Naive thymus-derived CD8-positive, alpha-beta T cell (primary cell): ENCODE results near the gene MINAR1. TPM values are rescaled to one million over a fixed set of nuclear protein-coding genes. Genes with fewer than 3 reads are reported as not detected.

Source experiments
- ATAC-seq, 2 donors: fragments of 150-1000 bp; cut with Tn5 transposase in 1 of 2; sonication (Bioruptor Pico), chemical (Tn5 transposase) in 1 of 2; 1 replicate in 1 of 2; 2 replicates in 1 of 2; pipeline ENCODE4 v1.10.0; 2021; ENCODE audit warnings: mild to moderate bottlenecking in 2 of 2, moderate library complexity in 2 of 2
- POLR2A ChIA-PET: fragments of 350-600 bp; sonication (Branson Sonifier 250); formaldehyde crosslinking; loops from one replicate; lab custom pipeline; 2021; ENCODE audit warnings: antibody characterized with exemption; lab: Charles Lee
- DNase-seq, 10 donors: peaks; one replicate each; pipeline versions ENCODE4 v3.0.0 to v3.0.0-alpha.2; 2020 to 2022
- H3K27ac Mint-ChIP-seq, 10 donors: one replicate each; pipeline ENCODE4 v1.8.0; 2020 to 2022; ENCODE audit warnings: mild to moderate bottlenecking in 10 of 10, mixed read lengths in 10 of 10, moderate library complexity in 4 of 10, inconsistent platforms in 1 of 10
- H3K27me3 Mint-ChIP-seq, 5 donors: one replicate each; pipeline ENCODE4 v1.8.0; 2021 to 2022; ENCODE audit warnings: mixed read lengths in 5 of 5
- H3K36me3 Mint-ChIP-seq, 3 donors: one replicate each; pipeline ENCODE4 v1.8.0; 2020 to 2022; ENCODE audit warnings: mixed read lengths in 3 of 3, mild to moderate bottlenecking in 2 of 3, inconsistent platforms in 1 of 3
- H3K4me1 Mint-ChIP-seq, 4 donors: one replicate each; pipeline ENCODE4 v1.8.0; 2021 to 2022; ENCODE audit warnings: mixed read lengths in 4 of 4
- H3K4me3 Mint-ChIP-seq, 10 donors: one replicate each; pipeline ENCODE4 v1.8.0; 2020 to 2022; ENCODE audit warnings: mild to moderate bottlenecking in 10 of 10, mixed read lengths in 10 of 10, moderate library complexity in 6 of 10, inconsistent platforms in 1 of 10
- H3K9me3 Mint-ChIP-seq, 9 donors: one replicate each; pipeline ENCODE4 v1.8.0; 2020 to 2022; ENCODE audit warnings: mixed read lengths in 9 of 9, mild to moderate bottlenecking in 3 of 9, inconsistent platforms in 1 of 9, moderate library complexity in 1 of 9
- polyA plus RNA-seq, 3 donors: library from polyadenylated mRNA; unstranded; fragments of 300-500 nt; fragmentation: Illumina TruSeq; gene quantifications; one replicate each; pipeline ENCODE4 v1.2.3, GENCODE V29; 2021
- total RNA-seq, 8 experiments: library from RNA in 2 of 8; stranded (reverse) in 2 of 8; gene quantifications; one replicate each; pipeline ENCODE4 v1.2.3 and lab custom pipeline; 2021 to 2026

MINAR1 gene
- total and polyA plus RNA-seq, 5 experiments from 2014 or later, result 0.14 to 0.47 (median 0.41) TPM; not detected in 2

DNA sequence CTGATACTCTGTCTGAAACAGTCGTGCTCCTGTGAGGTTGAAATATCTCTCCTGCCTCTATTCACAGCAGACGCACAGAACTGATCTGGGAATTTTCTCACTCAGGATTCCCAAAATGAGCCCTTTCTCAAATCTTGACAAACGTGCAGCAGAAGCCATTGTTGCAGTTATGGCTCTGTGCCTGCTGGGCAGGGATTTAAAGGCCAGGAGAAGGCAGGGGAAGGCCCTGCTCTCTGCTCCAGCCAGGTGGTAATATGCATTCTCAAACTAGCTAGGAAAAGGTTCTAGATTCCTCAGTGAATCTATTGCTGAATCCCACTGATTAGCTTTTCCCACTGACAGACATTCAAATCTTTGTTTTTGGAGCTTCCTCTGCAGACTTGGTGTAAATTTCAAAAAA is 2.2 kb downstream of the MINAR1 start:
- H3K27me3 Mint-ChIP-seq, result peaks cover 31 to 48% (median 44%) of the 10 kb centered on the region in 5 donors
- no peak overlapping the region for H3K4me3 Mint-ChIP-seq
- H3K36me3 Mint-ChIP-seq, result peaks cover 0 to 6% (median 0%) of the 10 kb centered on the region in 3 donors
- ATAC-seq (no peak), DNase-seq (no peak)
- POLR2A ChIA-PET, result no interaction called here
- H3K9me3 Mint-ChIP-seq, result no peaks in the 10 kb centered on the region
- no peak overlapping the region for H3K27ac Mint-ChIP-seq
- H3K4me1 Mint-ChIP-seq, result peaks cover 2 to 16% (median 8%) of the 10 kb centered on the region in 4 donors

DNA sequence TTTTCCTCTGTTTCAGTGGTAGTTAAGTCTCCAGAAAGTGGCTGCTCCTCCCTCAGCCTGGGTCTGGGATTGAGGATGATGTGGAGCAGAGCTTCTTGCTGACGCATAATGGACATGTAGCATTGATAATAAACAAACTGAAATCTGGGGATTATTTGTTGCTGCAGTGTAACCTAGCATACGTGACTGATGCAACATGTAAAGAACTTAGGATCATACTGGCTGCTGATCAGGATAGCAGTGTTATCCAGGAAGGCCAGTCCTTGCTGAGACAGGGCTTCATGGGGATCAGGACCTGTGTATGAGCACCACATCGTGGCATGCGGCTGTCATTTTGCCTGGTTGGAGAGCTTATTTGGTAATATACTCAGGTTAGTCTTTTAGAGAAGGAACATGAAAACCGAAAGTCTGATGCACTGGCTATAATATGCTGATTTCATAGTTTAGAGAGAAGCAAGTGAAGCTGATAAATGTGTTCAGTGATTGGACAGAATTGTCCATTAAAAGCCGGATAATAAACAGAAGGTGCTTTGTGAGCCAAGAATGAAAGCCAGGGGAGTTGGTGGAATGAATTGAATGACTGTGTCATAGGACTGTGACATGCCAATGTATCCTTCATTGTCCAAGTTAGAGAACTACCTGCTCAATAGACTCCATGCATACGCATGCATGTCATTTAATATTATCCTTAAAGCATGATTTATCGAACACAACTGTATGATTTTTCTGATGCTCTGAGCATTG is 4.1 kb downstream of the MINAR1 start:
- Mint-ChIP-seq H3K27me3 (peaks cover 19 to 31% (median 28%) of the 10 kb centered on the region in 5 donors), H3K9me3 (no peaks in the 10 kb centered on the region), H3K4me1 (peaks cover under 1 to 9% (median 6%) of the 10 kb centered on the region in 4 donors), H3K27ac (no peak overlapping the region), H3K4me3 (no peak overlapping the region), H3K36me3 (peaks cover 0 to 4% (median 0%) of the 10 kb centered on the region in 3 donors)
- DNase-seq, result no peak
- POLR2A ChIA-PET, result no interaction called here
- no peak for ATAC-seq

DNA sequence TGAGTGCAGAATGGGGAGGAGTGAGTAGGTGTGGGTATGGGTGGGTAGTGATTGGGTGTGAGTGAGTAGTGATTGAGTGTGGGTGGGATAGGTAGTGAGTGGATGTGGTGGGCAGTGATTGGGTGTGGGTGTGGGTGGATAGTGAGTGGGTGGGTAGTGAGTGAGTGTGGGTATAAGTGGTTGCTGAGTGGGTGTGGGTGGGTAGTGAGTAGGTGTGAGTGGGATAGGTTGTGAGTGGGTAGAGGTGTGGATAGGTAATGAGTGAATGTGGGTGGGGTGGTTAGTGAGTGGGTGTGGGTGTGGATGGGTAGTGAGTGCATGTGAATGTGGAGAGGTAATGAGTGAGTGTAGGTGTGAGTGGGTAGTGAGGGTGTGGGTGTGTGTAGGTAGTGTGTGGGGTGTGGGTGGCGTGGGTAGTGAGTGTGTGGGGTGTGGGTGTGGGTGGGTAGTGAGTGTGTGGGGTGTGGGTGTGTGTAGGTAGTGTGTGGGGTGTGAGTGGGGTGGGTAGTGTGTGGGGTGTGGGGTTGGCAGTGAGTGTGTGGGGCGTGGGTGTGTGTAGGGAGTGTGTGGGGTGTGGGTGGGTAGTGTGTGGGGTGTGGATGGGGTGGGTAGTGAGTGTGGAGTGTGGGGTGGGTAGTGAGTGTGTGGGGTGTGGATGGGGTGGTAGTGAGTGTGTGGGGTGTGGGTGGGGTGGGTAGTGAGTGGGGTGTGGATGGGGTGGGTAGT is 5.3 kb downstream of the MINAR1 start:
- DNase-seq (no peak), ATAC-seq (no peak)
- Mint-ChIP-seq H3K27ac (no peak overlapping the region), H3K4me1 (peaks cover 0 to 6% (median 3%) of the 10 kb centered on the region in 4 donors), H3K36me3 (peaks cover 0 to 4% (median 0%) of the 10 kb centered on the region in 3 donors), H3K9me3 (no peaks in the 10 kb centered on the region), H3K27me3 (peaks cover 16 to 27% (median 23%) of the 10 kb centered on the region in 5 donors), H3K4me3 (no peak overlapping the region)
- POLR2A ChIA-PET, result no interaction called here

DNA sequence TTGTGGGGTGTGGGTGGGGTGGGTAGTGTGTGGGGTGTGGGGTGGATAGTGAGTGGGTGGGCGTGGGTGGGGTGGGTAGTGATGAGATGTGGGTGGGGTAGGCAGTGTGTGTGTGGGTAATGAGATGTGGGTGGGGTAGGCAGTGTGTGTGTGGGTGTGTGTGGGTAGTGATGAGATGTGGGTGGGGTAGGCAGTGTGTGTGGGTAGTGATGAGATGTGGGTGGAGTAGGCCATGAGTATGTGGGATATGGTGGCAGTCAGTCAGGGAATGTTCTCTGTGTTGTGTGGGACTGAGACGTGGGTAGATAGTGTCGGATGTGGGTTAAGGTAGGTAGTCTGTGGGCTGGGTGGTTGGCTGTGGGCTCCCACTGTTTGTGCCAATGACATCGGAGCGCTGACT is 7.1 kb downstream of the MINAR1 start:
- Mint-ChIP-seq H3K27ac (no peak overlapping the region), H3K9me3 (no peaks in the 10 kb centered on the region)
- no peak for ATAC-seq

DNA sequence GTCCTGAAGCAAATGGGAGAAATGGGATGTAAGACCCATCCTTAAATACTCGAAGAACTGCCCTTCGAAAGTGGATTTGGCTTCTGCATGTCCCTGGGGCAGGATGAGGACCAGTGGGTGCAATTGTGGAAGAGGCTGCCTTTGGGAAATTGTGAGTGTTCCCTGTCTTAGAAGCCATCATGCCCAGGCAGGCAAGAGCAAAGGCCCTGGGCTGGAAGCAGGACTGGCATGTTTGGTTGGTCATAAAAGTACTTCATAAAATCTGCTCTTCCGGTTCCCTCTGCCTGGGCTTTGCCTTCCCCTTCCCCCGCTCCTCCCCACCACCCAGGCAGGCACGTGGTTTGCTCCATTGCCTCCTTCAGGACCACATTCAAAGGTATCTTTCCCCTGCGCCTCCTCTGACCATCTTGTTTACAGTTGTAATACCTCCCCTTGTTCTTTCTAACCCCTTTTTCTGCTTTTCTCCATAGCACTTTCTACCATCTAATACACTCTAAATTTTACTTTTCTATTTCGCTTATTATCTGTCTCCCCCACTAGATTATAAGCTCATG is 8.3 kb downstream of the MINAR1 start:
- ATAC-seq (no peak), DNase-seq (no peak)
- Mint-ChIP-seq H3K4me3 (no peak overlapping the region), H3K4me1 (peaks cover 0 to 6% (median under 1%) of the 10 kb centered on the region in 4 donors), H3K27ac (no peak overlapping the region), H3K36me3 (no peaks in the 10 kb centered on the region), H3K9me3 (peaks cover 0 to 2% (median 0%) of the 10 kb centered on the region in 9 donors), H3K27me3 (peaks cover 0 to 7% (median 0%) of the 10 kb centered on the region in 5 donors)
- POLR2A ChIA-PET, result no interaction called here

More for the DNA sequence above, 7.1 kb downstream of the MINAR1 start:
- no peaks in the 10 kb centered on the region for H3K36me3 Mint-ChIP-seq
- no peak for DNase-seq
- H3K4me1 Mint-ChIP-seq, result peaks cover 0 to 6% (median under 1%) of the 10 kb centered on the region in 4 donors
- POLR2A ChIA-PET, result no interaction called here
- no peak overlapping the region for H3K4me3 Mint-ChIP-seq
- H3K27me3 Mint-ChIP-seq, result peaks cover 2 to 9% (median 5%) of the 10 kb centered on the region in 5 donors

DNA sequence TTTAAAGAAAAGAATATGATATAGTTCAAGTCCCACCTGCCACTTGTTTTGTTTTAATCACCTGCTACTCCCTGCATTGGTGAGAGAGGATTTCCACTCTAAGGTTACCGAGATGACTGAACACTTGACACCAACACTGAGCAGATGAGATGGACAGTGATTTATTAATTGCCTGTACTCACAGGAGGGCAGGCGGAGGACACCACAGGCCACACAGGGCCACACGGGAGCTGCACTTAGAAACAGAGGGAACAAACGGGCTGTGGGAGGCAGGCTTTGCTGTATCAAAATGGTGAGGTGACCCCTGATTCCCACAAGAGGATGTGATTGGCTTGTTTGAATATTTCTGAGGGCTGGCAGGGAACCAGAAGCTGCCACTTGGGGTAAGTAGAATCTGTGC is 10.8 kb downstream of the MINAR1 start:
- ATAC-seq, result no peak
- peaks cover 0 to 23% (median 14%) of the 10 kb centered on the region in 9 donors for H3K9me3 Mint-ChIP-seq
- H3K4me3 Mint-ChIP-seq, result no peak overlapping the region
- peaks cover 0 to 19% (median 13%) of the 10 kb centered on the region in 3 donors for H3K36me3 Mint-ChIP-seq
- peaks cover 0 to 3% (median 0%) of the 10 kb centered on the region in 5 donors for H3K27me3 Mint-ChIP-seq
- POLR2A ChIA-PET, result no interaction called here
- peak overlapping the region in 1 of 10 donors; percentile 40 for H3K27ac Mint-ChIP-seq
- no peak for DNase-seq
- no peaks in the 10 kb centered on the region for H3K4me1 Mint-ChIP-seq

DNA sequence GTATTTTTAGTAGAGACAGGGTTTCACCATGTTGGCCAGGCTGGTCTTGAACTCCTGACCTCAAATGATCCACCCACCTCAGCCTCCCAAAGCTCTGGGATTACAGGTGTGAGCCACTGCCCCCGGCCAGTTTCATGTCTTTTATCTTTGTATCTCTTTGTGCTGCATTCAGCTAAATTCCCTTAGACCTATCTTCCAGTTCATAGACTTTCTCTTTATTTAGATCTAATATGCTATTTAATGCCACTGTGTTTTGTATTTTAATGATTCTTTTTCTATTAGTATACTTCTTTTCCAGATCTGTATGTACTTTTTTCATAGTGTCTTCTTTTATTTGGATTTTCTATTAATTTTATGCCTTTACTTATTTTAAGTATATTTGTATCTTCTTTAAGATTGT is 14.9 kb downstream of the MINAR1 start:
- Mint-ChIP-seq H3K9me3 (peaks cover 0 to 24% (median 16%) of the 10 kb centered on the region in 9 donors), H3K4me1 (no peaks in the 10 kb centered on the region), H3K27me3 (peaks cover 7 to 11% (median 9%) of the 10 kb centered on the region in 5 donors), H3K4me3 (no peak overlapping the region), H3K27ac (no peak overlapping the region), H3K36me3 (peaks cover 0 to 21% (median 19%) of the 10 kb centered on the region in 3 donors)
- ATAC-seq (no peak), DNase-seq (no peak)
- POLR2A ChIA-PET, result no interaction called here

DNA sequence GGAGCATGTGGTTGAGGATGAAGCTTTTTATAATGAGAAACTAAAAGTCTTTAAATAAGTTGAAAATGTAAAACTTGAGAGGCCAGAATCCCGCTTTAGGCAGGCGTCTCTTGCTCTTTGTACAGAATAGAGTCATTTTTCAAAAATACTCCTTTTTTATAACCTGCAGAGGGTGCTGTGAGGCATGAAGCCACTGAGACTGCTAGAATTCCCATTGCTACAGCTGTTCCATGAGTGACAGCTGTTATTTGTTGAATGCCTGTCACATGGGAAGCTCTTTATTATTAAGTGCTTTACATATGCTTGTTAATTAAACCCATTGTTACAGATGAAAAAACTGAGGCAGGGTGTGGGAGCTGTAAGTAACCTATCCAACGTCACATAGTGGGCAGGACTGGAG is 18.5 kb downstream of the MINAR1 start:
- Mint-ChIP-seq H3K27me3 (peaks cover 7 to 13% (median 9%) of the 10 kb centered on the region in 5 donors), H3K9me3 (peaks cover 0 to 24% (median 15%) of the 10 kb centered on the region in 9 donors), H3K27ac (no peak overlapping the region), H3K4me3 (no peak overlapping the region), H3K36me3 (peaks cover 0 to 25% (median 19%) of the 10 kb centered on the region in 3 donors), H3K4me1 (no peaks in the 10 kb centered on the region)
- ATAC-seq (no peak), DNase-seq (no peak)
- POLR2A ChIA-PET, result no interaction called here

DNA sequence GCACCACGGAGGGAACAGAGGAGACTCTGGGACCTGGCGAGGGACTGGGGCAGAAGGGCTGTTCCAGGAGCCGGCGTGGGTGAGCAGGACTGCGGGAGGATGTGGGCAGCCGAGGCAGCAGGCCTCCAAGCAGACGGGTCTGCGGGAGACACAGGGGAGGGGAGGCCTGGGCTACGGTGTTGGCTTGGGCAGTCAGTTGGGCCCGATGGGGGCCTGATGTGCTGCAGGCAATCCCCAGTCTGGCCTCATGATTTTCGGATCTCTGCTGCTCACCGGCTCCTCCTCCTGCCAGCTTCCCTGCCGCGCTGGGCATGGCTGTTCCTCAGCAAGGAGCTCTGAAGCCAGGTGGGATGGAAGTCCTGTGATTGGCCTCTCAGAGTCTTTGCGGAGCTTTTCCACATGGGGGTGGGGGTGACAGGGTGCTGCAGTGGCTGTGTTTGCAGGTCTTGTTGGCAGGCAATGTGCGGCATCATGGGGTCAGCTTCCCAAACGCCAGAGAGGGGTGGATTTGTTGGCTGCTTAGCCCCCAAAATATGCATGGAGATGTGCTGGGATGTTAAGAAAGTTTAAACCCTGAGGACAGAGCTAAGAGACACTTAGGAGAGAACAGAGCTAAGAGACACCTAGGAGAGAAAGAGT is 19.3 kb downstream of the MINAR1 start:
- Mint-ChIP-seq H3K27me3 (peaks cover 7 to 13% (median 9%) of the 10 kb centered on the region in 5 donors), H3K4me1 (no peaks in the 10 kb centered on the region), H3K9me3 (peaks cover 0 to 15% (median 9%) of the 10 kb centered on the region in 9 donors), H3K4me3 (no peak overlapping the region), H3K36me3 (peaks cover 0 to 24% (median 11%) of the 10 kb centered on the region in 3 donors), H3K27ac (no peak overlapping the region)
- no peak for DNase-seq
- POLR2A ChIA-PET, result no interaction called here
- ATAC-seq, result no peak

DNA sequence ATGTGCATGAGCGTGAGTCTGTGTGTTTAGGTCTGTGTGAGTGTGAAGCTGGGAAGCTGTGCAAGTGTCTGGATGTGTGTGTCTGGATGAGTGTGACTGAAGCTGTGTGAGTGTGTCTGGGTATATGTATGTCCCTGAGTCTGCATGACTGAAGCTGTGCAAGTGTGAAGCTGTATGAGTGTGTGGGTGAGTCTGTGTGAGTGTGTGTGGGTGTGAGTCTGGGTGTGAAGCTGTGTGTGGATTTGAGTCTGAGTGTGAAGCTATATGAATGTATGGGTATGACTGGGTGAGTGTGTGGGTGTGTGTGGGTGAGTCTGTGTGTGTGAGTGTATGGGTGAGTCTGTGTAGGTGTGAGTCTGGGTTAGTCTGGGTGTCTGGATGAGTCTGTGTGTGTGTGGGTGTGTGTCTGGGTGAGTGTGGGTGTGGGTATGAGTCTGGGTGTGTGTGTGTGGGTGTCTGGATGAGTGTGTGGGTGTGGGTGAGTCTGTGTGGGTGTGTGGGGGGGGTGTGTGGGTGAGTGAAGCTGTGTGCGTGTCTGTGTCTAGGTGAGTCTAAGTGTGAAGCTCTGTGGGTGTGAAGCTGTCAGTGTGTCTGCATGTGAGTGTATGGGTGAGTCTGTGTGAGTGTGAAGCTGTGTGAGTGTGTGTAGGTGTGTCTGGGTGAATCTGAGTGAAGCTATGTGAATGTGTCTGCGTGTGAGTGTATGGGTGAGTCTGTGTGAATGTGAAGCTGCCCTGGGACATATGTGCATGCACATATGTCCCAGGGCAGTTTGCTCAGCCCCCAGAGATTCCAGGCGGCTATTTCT is 20.3 kb downstream of the MINAR1 start:
- POLR2A ChIA-PET, result no interaction called here
- ATAC-seq, result no peak
- Mint-ChIP-seq H3K4me3 (no peak overlapping the region), H3K27me3 (peaks cover 4 to 13% (median 9%) of the 10 kb centered on the region in 5 donors), H3K27ac (no peak overlapping the region), H3K4me1 (no peaks in the 10 kb centered on the region), H3K9me3 (peaks cover 0 to 6% (median 3%) of the 10 kb centered on the region in 9 donors), H3K36me3 (peaks cover 0 to 19% (median 1%) of the 10 kb centered on the region in 3 donors)
- DNase-seq, result no peak

DNA sequence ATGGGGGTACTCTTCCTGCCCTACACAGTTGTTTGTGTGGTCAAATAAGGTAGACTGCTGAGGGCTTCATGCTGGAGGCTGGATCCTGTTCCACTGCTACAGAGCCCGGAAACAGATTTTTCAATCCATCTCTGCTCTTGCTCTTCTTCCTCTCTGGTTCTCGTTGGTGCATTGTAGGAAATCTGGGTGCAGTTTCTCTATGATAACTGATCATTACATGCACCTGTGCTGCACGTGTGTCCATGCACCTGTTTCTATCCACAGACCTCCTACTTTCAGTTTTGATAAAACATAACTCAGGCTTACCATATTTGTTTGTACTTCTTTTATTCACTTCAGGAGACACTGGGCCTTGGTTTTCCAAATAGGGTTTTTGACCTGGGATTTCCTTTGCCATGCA is 21.3 kb downstream of the MINAR1 start:
- POLR2A ChIA-PET, result no interaction called here
- Mint-ChIP-seq H3K4me3 (no peak overlapping the region), H3K9me3 (peaks cover 0 to 4% (median 0%) of the 10 kb centered on the region in 9 donors), H3K36me3 (peaks cover 0 to 11% (median 0%) of the 10 kb centered on the region in 3 donors), H3K27me3 (peaks cover 3 to 13% (median 9%) of the 10 kb centered on the region in 5 donors), H3K4me1 (no peaks in the 10 kb centered on the region), H3K27ac (no peak overlapping the region)
- no peak for ATAC-seq
- no peak for DNase-seq

DNA sequence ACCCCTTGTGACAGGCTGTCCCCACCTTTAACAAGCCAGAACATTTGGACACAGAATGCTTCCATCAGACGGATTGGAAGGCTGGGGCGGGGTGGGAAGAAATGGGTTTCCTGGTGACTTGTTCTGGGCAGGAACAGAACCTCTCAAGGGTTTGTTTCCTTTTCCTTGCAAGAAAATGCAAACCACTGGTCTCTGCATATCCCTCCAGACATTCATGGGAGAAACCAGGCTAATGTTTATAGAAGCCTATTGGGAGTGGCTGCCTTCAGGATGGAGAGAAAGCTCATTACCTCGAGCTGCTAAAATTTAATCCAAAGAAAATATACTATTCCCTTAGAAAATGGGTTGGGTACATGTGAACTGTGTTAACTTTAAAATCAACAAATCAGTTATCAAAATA is 21.9 kb downstream of the MINAR1 start:
- Mint-ChIP-seq H3K27ac (no peak overlapping the region), H3K9me3 (peaks cover 0 to 4% (median 0%) of the 10 kb centered on the region in 9 donors), H3K27me3 (peaks cover 1 to 10% (median 8%) of the 10 kb centered on the region in 5 donors), H3K4me1 (no peaks in the 10 kb centered on the region), H3K36me3 (peaks cover 0 to 8% (median 0%) of the 10 kb centered on the region in 3 donors), H3K4me3 (no peak overlapping the region)
- POLR2A ChIA-PET, result no interaction called here
- ATAC-seq (no peak), DNase-seq (no peak)
